Ectodermal cell (in vitro differentiated cells): ENCODE measurements around the gene JPH3. TPM values are rescaled to one million over a fixed set of nuclear protein-coding genes. Genes with fewer than 3 reads are reported as not detected.
A peak's percentile ranks its signal among the peaks of the same experiment; 100 is the strongest.

Experiments
- H3K27ac ChIP-seq: 2 replicates; pipeline ENCODE4 v1.7.0; 2013; ENCODE audit warnings: mild to moderate bottlenecking, low read depth, low read length; ENCODE audit not compliant: insufficient read depth, poor library complexity, severe bottlenecking
- H3K27me3 ChIP-seq: 2 replicates; pipeline ENCODE4 v1.7.0; 2013; ENCODE audit warnings: mild to moderate bottlenecking, low read length; ENCODE audit not compliant: insufficient read depth, control insufficient read depth, poor library complexity, severe bottlenecking
- H3K36me3 ChIP-seq: one replicate; pipeline ENCODE4 v1.7.0; 2013; ENCODE audit warnings: low read length; ENCODE audit not compliant: control insufficient read depth, insufficient read depth
- H3K4me1 ChIP-seq: one replicate; pipeline ENCODE4 v1.7.0; 2013; ENCODE audit warnings: low read length; ENCODE audit not compliant: control insufficient read depth, insufficient read depth
- H3K4me3 ChIP-seq: 2 replicates; pipeline ENCODE4 v1.7.0; 2013; ENCODE audit warnings: low read depth, low read length, control low read depth; ENCODE audit not compliant: insufficient read depth
- H3K9me3 ChIP-seq: 2 replicates; pipeline ENCODE4 v1.7.0; 2013; ENCODE audit warnings: mild to moderate bottlenecking, low read length, moderate library complexity; ENCODE audit not compliant: control insufficient read depth
- WGBS, 2 experiments: methylation state at CpG; one replicate each; pipeline ENCODE4 v1.1.7; 2013; ENCODE audit warnings: missing lambda C conversion rate in 2 of 2; 5-methylcytosine and 5-hydroxymethylcytosine counted together
- polyA plus RNA-seq, 4 experiments: library from polyadenylated mRNA; stranded (reverse); fragments of 50-300 nt; gene quantifications; one replicate each; pipeline ENCODE4 v1.2.3, GENCODE V29; 2013

JPH3 gene
- 12.5 TPM for polyA plus RNA-seq (2013, experiment 1 of 4)
- 17.1 TPM for polyA plus RNA-seq (2013, experiment 2 of 4)
- 12.1 TPM for polyA plus RNA-seq (2013, experiment 3 of 4)
- 13.3 TPM for polyA plus RNA-seq (2013, experiment 4 of 4)

- H3K27me3 ChIP-seq = peaks cover 64% of the 10 kb centered on the region
- H3K9me3 ChIP-seq = no peaks in the 10 kb centered on the region
- H3K4me1 ChIP-seq = peaks cover 11% of the 10 kb centered on the region
- no peak within 1 kb of the TSS for H3K27ac ChIP-seq
- no peaks in the 10 kb centered on the region for H3K36me3 ChIP-seq
- 0% methylated on average over 112 to 122 of the region's 122 CpGs for WGBS, 2 experiments
- H3K4me3 ChIP-seq = peak within 1 kb of the TSS; percentile 71
Observed at GRCh38 chr16:87602001-87602775, at the start of gene JPH3. Gene JPH3, plus strand, starts transcription at chr16:87602508. Its CDS starts 639 bp downstream, at chr16:87603147.

GRCh38 chr16:87552772-87553573, 49.3 kb upstream of the JPH3 start:
- H3K27me3 ChIP-seq = no peaks in the 10 kb centered on the region
- peaks cover 11% of the 10 kb centered on the region for H3K4me1 ChIP-seq
- no peaks in the 10 kb centered on the region for H3K36me3 ChIP-seq
- no peak overlapping the region for H3K4me3 ChIP-seq
- H3K9me3 ChIP-seq = no peaks in the 10 kb centered on the region
- H3K27ac ChIP-seq = no peak overlapping the region
- WGBS, 2 experiments = 78 to 85% methylated on average over 18 of the region's 18 CpGs

GRCh38 chr16:87554754-87555427, 47.4 kb upstream of the JPH3 start:
- Histone ChIP-seq H3K4me1 (peaks cover 11% of the 10 kb centered on the region), H3K4me3 (no peak overlapping the region), H3K36me3 (no peaks in the 10 kb centered on the region), H3K27ac (no peak overlapping the region), H3K27me3 (no peaks in the 10 kb centered on the region), H3K9me3 (no peaks in the 10 kb centered on the region)
- WGBS, 2 experiments = 94% methylated on average over 22 of the region's 22 CpGs

GRCh38 chr16:87555647-87556046, 46.7 kb upstream of the JPH3 start:
- peaks cover 11% of the 10 kb centered on the region for H3K4me1 ChIP-seq
- H3K27me3 ChIP-seq = no peaks in the 10 kb centered on the region
- no peaks in the 10 kb centered on the region for H3K36me3 ChIP-seq
- no peaks in the 10 kb centered on the region for H3K9me3 ChIP-seq
- no peak overlapping the region for H3K4me3 ChIP-seq
- no peak overlapping the region for H3K27ac ChIP-seq
- WGBS, 2 experiments = 88 to 89% methylated on average over 16 to 17 of the region's 17 CpGs

GRCh38 chr16:87556941-87557459, 45.3 kb upstream of the JPH3 start:
- WGBS, 2 experiments = 75 to 77% methylated on average over 7 of the region's 7 CpGs
- Histone ChIP-seq H3K27me3 (no peaks in the 10 kb centered on the region), H3K4me1 (peaks cover 11% of the 10 kb centered on the region), H3K4me3 (no peak overlapping the region), H3K36me3 (no peaks in the 10 kb centered on the region), H3K9me3 (no peaks in the 10 kb centered on the region), H3K27ac (no peak overlapping the region)

- Histone ChIP-seq H3K27ac (no peak overlapping the region), H3K4me3 (no peak overlapping the region), H3K27me3 (no peaks in the 10 kb centered on the region), H3K36me3 (no peaks in the 10 kb centered on the region), H3K9me3 (no peaks in the 10 kb centered on the region), H3K4me1 (peaks cover 11% of the 10 kb centered on the region)
- WGBS, 2 experiments = 90 to 92% methylated on average over 3 of the region's 3 CpGs
Observed at GRCh38 chr16:87558682-87559081, 43.6 kb upstream of the JPH3 start.

- H3K4me3 ChIP-seq = no peak overlapping the region
- 92% methylated on average over 17 of the region's 17 CpGs for WGBS, 2 experiments
- H3K9me3 ChIP-seq = no peaks in the 10 kb centered on the region
- no peak overlapping the region for H3K27ac ChIP-seq
- no peaks in the 10 kb centered on the region for H3K27me3 ChIP-seq
- no peaks in the 10 kb centered on the region for H3K36me3 ChIP-seq
- peaks cover 11% of the 10 kb centered on the region for H3K4me1 ChIP-seq
Observed at GRCh38 chr16:87559945-87560344, 42.4 kb upstream of the JPH3 start.

- no peak overlapping the region for H3K27ac ChIP-seq
- 89 to 90% methylated on average over 12 of the region's 12 CpGs for WGBS, 2 experiments
- no peak overlapping the region for H3K4me3 ChIP-seq
Observed at GRCh38 chr16:87560428-87561199, 41.7 kb upstream of the JPH3 start.

GRCh38 chr16:87561200-87562105, 40.9 kb upstream of the JPH3 start:
- WGBS, 2 experiments = 95% methylated on average over 29 of the region's 29 CpGs
- Histone ChIP-seq H3K9me3 (no peaks in the 10 kb centered on the region), H3K4me3 (no peak overlapping the region), H3K36me3 (no peaks in the 10 kb centered on the region), H3K27me3 (no peaks in the 10 kb centered on the region), H3K4me1 (peaks cover 10% of the 10 kb centered on the region), H3K27ac (no peak overlapping the region)

More at GRCh38 chr16:87560428-87561199, 41.7 kb upstream of the JPH3 start:
- H3K9me3 ChIP-seq = no peaks in the 10 kb centered on the region
- no peaks in the 10 kb centered on the region for H3K27me3 ChIP-seq
- H3K4me1 ChIP-seq = peaks cover 11% of the 10 kb centered on the region
- no peaks in the 10 kb centered on the region for H3K36me3 ChIP-seq
